ENCODE data around the gene GPR161. TPM values are rescaled to one million over a fixed set of nuclear protein-coding genes. Genes with fewer than 3 reads are reported as not detected.
A peak's percentile ranks its signal among the peaks of the same experiment; 100 is the strongest.

GPR161 gene
- total RNA-seq, 1 experiment from 2014 or later = 11.8 TPM

- peaks cover 18% of the 10 kb centered on the region for H3K4me1 ChIP-seq (ENCODE audit: insufficient read depth, low read length)
- ATAC-seq = no peak
- no peaks in the 10 kb centered on the region for H3K79me2 ChIP-seq (ENCODE audit: low read length)
- H3K9me2 ChIP-seq (replicated peaks; ENCODE audit: low read length) = no peaks in the 10 kb centered on the region
- intact Hi-C loops (cut with micrococcal nuclease) = loop anchor here (2.0 to 5.0 kb wide), 4 partner anchors 63 to 267 kb away; partner anchors contain the start of genes DCAF6 and MPC2
- no peaks in the 10 kb centered on the region for H3K36me3 ChIP-seq (ENCODE audit: low read depth, low read length)
- no peak overlapping the region for H3K4me2 ChIP-seq (ENCODE audit: low read length)
- no TSS peak for BruUV-seq (replicated peaks)
- H4K20me1 ChIP-seq (ENCODE audit: low read length) = no peaks in the 10 kb centered on the region
- no peaks in the 10 kb centered on the region for H3K27me3 ChIP-seq (ENCODE audit: low read length)
- H3F3A ChIP-seq (ENCODE audit: low read length, unreplicated experiment) = no peaks in the 10 kb centered on the region
- no peak overlapping the region for H2AFZ ChIP-seq (ENCODE audit: low read length)
- H3K9me3 ChIP-seq (ENCODE audit: low read length) = no peaks in the 10 kb centered on the region
- ChIA-PET POLR2A (ENCODE audit: unreplicated experiment) (no interaction called here), CTCF (interaction anchor here (0.7 kb wide), 1 partner anchor 237 kb away, joined by 8 read pairs; no protein-coding TSS in a partner anchor)
- DNase-seq = peak; percentile 51
- peak; percentile 96 for TF ChIP-seq CTCF (conservative IDR thresholded peaks at IDR 0.05; ENCODE audit: low read depth, low read length)
- no peak for TF ChIP-seq EZH2phosphoT487 (IDR thresholded peaks at IDR 0.05; ENCODE audit: borderline replicate concordance, low read length)
- TF ChIP-seq EZH2 (IDR thresholded peaks at IDR 0.05; ENCODE audit: low read length, unreplicated experiment) = no peak
- H3K27ac ChIP-seq (ENCODE audit: low read length) = no peak overlapping the region
- H3K9ac ChIP-seq (ENCODE audit: low read length) = no peak overlapping the region
- no peak overlapping the region for H3K4me3 ChIP-seq (ENCODE audit: low read length)
Measured at GRCh38 chr1:168084396-168085231, 52.1 kb downstream of the GPR161 start.

GRCh38 chr1:168083456-168084325 lies 53.0 kb downstream of the GPR161 start:
- no peak for ATAC-seq
- CTCF ChIA-PET = interaction anchor here (0.6 to 1.6 kb wide), 2 partner anchors 32 to 238 kb away, joined by 4 to 10 read pairs; no protein-coding TSS in a partner anchor
- Histone ChIP-seq H3K9me3 (ENCODE audit: low read length) (no peaks in the 10 kb centered on the region), H3K36me3 (ENCODE audit: low read depth, low read length) (no peaks in the 10 kb centered on the region), H4K20me1 (ENCODE audit: low read length) (no peaks in the 10 kb centered on the region), H3K27ac (ENCODE audit: low read length) (no peak overlapping the region), H3K4me2 (ENCODE audit: low read length) (no peak overlapping the region), H3F3A (ENCODE audit: low read length, unreplicated experiment) (no peaks in the 10 kb centered on the region), H3K27me3 (ENCODE audit: low read length) (no peaks in the 10 kb centered on the region), H3K9ac (ENCODE audit: low read length) (no peak overlapping the region), H3K4me1 (ENCODE audit: insufficient read depth, low read length) (peaks cover 9% of the 10 kb centered on the region), H3K9me2 (replicated peaks; ENCODE audit: low read length) (no peaks in the 10 kb centered on the region), H2AFZ (ENCODE audit: low read length) (no peak overlapping the region), H3K4me3 (ENCODE audit: low read length) (no peak overlapping the region), H3K79me2 (ENCODE audit: low read length) (no peaks in the 10 kb centered on the region)
- intact Hi-C loops (cut with micrococcal nuclease) = loop anchor here (2.0 to 5.0 kb wide), 3 partner anchors 146 to 266 kb away; partner anchors contain the start of genes DCAF6 and MPC2
- DNase-seq = no peak
- TF ChIP-seq EZH2phosphoT487 (IDR thresholded peaks at IDR 0.05; ENCODE audit: borderline replicate concordance, low read length) (no peak), EZH2 (IDR thresholded peaks at IDR 0.05; ENCODE audit: low read length, unreplicated experiment) (no peak)
- BruUV-seq (replicated peaks) = no TSS peak
- POLR2A ChIA-PET (ENCODE audit: unreplicated experiment) = no interaction called here

Data from PC-3 (cell line).